CD14-positive monocyte (primary cell): ENCODE results near the gene MYO1E. TPM values are rescaled to one million over a fixed set of nuclear protein-coding genes. Genes with fewer than 3 reads are reported as not detected.

Source experiments
- DNase-seq, 3 donors: peaks; one replicate each; pipeline ENCODE4 v3.0.0-alpha.2; 2011 to 2022
- H2AFZ ChIP-seq: 2 replicates; pipeline ENCODE4 v1.6.0; 2012; ENCODE audit warnings: mild to moderate bottlenecking, low read depth, low read length, inconsistent platforms; ENCODE audit not compliant: insufficient read depth, poor library complexity, severe bottlenecking
- H3K27ac ChIP-seq, 2 donors: 1 replicate in 1 of 2; 2 replicates in 1 of 2; pipeline ENCODE4 v1.5.1; 2012 to 2013; ENCODE audit warnings: low read length in 2 of 2, control low read depth in 1 of 2, inconsistent platforms in 1 of 2, low read depth in 1 of 2, mild to moderate bottlenecking in 1 of 2
- H3K27me3 ChIP-seq, 2 donors: one replicate each; pipeline versions ENCODE4 v1.6.0 to v1.6.1; 2011 to 2013; ENCODE audit warnings: low read length in 2 of 2; ENCODE audit not compliant: control insufficient read depth in 2 of 2, insufficient read depth in 2 of 2
- H3K36me3 ChIP-seq, 2 donors: replicated peaks in 1 of 2; 1 replicate in 1 of 2; 2 replicates in 1 of 2; pipeline versions ENCODE4 v1.5.1 to v1.6.1; 2012 to 2013; ENCODE audit warnings: low read length in 2 of 2, control low read depth in 1 of 2, inconsistent platforms in 1 of 2, mild to moderate bottlenecking in 1 of 2; ENCODE audit not compliant: insufficient read depth in 2 of 2, control insufficient read depth in 1 of 2
- H3K4me1 ChIP-seq, 2 donors: 1 replicate in 1 of 2; 2 replicates in 1 of 2; pipeline versions ENCODE4 v1.5.1 to v1.6.1; 2012 to 2013; ENCODE audit warnings: low read length in 2 of 2, control low read depth in 1 of 2, inconsistent platforms in 1 of 2, mild to moderate bottlenecking in 1 of 2, moderate library complexity in 1 of 2; ENCODE audit not compliant: insufficient read depth in 2 of 2, control insufficient read depth in 1 of 2
- H3K4me2 ChIP-seq: replicated peaks from 2 replicates; pipeline ENCODE3; 2012; ENCODE audit warnings: low read length, moderate library complexity, mild to moderate bottlenecking; ENCODE audit not compliant: poor library complexity, severe bottlenecking; ENCODE audit errors: extremely low read depth
- H3K4me3 ChIP-seq, 3 experiments: fragments of 200-600 bp in 1 of 3; sonication (generic) in 1 of 3; replicated peaks in 1 of 3; 1 replicate in 2 of 3; 2 replicates in 1 of 3; pipeline ENCODE4 v1.5.1; 2011 to 2013; ENCODE audit warnings: low read length in 3 of 3, mild to moderate bottlenecking in 3 of 3, control low read depth in 2 of 3, low read depth in 2 of 3, inconsistent platforms in 1 of 3, moderate library complexity in 1 of 3
- H3K79me2 ChIP-seq: 2 replicates; pipeline ENCODE4 v1.6.0; 2012; ENCODE audit warnings: mild to moderate bottlenecking, control low read depth, inconsistent platforms, low read length, moderate library complexity; ENCODE audit not compliant: insufficient read depth
- H3K9ac ChIP-seq: 2 replicates; pipeline ENCODE4 v1.6.0; 2017; ENCODE audit warnings: low read length, mild to moderate bottlenecking; ENCODE audit not compliant: insufficient read depth, poor library complexity, severe bottlenecking
- H3K9me3 ChIP-seq, 2 donors: replicated peaks in 1 of 2; 1 replicate in 1 of 2; 2 replicates in 1 of 2; pipeline versions ENCODE4 v1.5.1 to v1.6.1; 2012 to 2013; ENCODE audit warnings: low read length in 2 of 2, control low read depth in 1 of 2; ENCODE audit not compliant: control insufficient read depth in 1 of 2, insufficient read depth in 1 of 2
- H4K20me1 ChIP-seq: 2 replicates; pipeline ENCODE4 v1.6.0; 2012; ENCODE audit warnings: mild to moderate bottlenecking, low read length, control low read depth, moderate library complexity; ENCODE audit not compliant: insufficient read depth
- H3K27ac Mint-ChIP-seq, 7 donors: one replicate each; pipeline ENCODE4 v1.8.0; 2020; ENCODE audit warnings: mild to moderate bottlenecking in 7 of 7, mixed read lengths in 7 of 7, moderate library complexity in 6 of 7, inconsistent platforms in 2 of 7
- H3K27me3 Mint-ChIP-seq, 3 donors: one replicate each; pipeline ENCODE4 v1.8.0; 2021 to 2022; ENCODE audit warnings: low read depth in 3 of 3, mild to moderate bottlenecking in 3 of 3, mixed read lengths in 3 of 3, moderate library complexity in 3 of 3, inconsistent platforms in 1 of 3
- H3K36me3 Mint-ChIP-seq, 2 donors: one replicate each; pipeline ENCODE4 v1.8.0; 2020; ENCODE audit warnings: mixed read lengths in 2 of 2, inconsistent platforms in 1 of 2, mild to moderate bottlenecking in 1 of 2
- H3K4me1 Mint-ChIP-seq: one replicate; pipeline ENCODE4 v1.8.0; 2020; ENCODE audit warnings: mild to moderate bottlenecking, mixed read lengths
- H3K4me3 Mint-ChIP-seq, 2 donors: one replicate each; pipeline ENCODE4 v1.8.0; 2020; ENCODE audit warnings: mild to moderate bottlenecking in 2 of 2, mixed read lengths in 2 of 2, moderate library complexity in 1 of 2
- H3K9me3 Mint-ChIP-seq, 7 donors: one replicate each; pipeline ENCODE4 v1.8.0; 2020 to 2022; ENCODE audit warnings: mixed read lengths in 7 of 7, mild to moderate bottlenecking in 6 of 7, moderate library complexity in 6 of 7, inconsistent platforms in 2 of 7
- WGBS: methylation state at CpG from one replicate; pipeline ENCODE4 v1.1.5; 2013; ENCODE audit warnings: missing lambda C conversion rate; ENCODE audit not compliant: insufficient coverage; 5-methylcytosine and 5-hydroxymethylcytosine counted together
- intact Hi-C, 2 donors: fragments of 100-400 bp; cut with micrococcal nuclease; formaldehyde crosslinking; loops; one replicate each; pipeline versions ENCODE4 v1.15.0 to v1.15.1; 2023
- polyA plus RNA-seq, 3 donors: library from polyadenylated mRNA; depleted of rRNA in 1 of 3; unstranded in 2 of 3; stranded (reverse) in 1 of 3; fragments of 300-500 nt in 2 of 3; fragments of >200 nt in 1 of 3; fragmentation: Illumina TruSeq in 2 of 3; gene quantifications; 1 replicate in 2 of 3; 2 replicates in 1 of 3; pipeline ENCODE4 v1.2.3, GENCODE V29; 2012 to 2021
- TF ChIP-seq, protein P1 (sequence below): fragments of 200-600 bp; IDR thresholded peaks from one replicate; pipeline ENCODE4 v1.8.0; 2022; ENCODE audit warnings: antibody characterized with exemption, mild to moderate bottlenecking

MYO1E gene
- polyA plus RNA-seq, 3 donors: 5.5 to 16.2 (median 6.2) TPM

DNA sequence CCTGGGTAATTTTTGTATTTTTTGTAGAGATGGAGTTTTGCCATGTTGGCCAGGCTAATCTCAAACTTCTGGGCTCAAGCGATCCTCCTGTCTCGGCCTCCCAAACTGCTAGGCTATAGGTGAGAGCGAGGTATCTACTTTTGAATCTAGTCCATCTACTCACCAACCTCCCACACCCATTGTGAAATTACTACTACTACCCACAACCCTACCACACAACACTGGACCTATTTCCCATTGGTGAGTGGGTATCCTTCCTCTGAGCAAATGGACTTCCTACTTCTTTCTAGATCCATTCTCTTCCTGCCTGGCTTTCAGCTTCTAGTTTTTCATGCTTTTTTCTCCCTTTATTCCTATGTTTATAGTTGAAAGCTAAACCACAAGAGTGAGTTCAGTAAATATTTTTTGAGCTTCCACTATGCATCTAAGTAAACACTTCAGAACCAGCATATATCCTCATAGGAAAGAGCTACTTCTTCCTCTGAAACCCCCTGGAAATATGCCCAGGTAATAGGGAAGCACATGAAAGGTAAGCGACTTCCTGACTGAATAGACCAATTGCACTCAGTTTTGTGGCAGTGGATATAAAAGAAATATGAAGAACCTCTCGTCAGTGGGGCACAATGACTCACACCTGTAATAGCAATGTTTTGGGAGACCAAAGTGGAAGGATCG is 39.1 kb downstream of the MYO1E start:
- Mint-ChIP-seq H3K27me3 (peaks cover 0 to 2% (median 1%) of the 10 kb centered on the region in 3 donors), H3K4me3 (no peak overlapping the region), H3K9me3 (no peaks in the 10 kb centered on the region), H3K36me3 (no peaks in the 10 kb centered on the region), H3K27ac (no peak overlapping the region), H3K4me1 (peaks cover 19% of the 10 kb centered on the region)
- no peak overlapping the region for H3K4me3 ChIP-seq
- H3K9me3 ChIP-seq: no peaks in the 10 kb centered on the region
- H3K36me3 ChIP-seq: no peaks in the 10 kb centered on the region
- intact Hi-C loops: no loop called here
- H3K4me1 ChIP-seq: peaks cover 9 to 17% of the 10 kb centered on the region in 2 donors
- H3K9ac ChIP-seq: no peak overlapping the region
- no peaks in the 10 kb centered on the region for H3K27me3 ChIP-seq
- no peak overlapping the region for H2AFZ ChIP-seq
- H4K20me1 ChIP-seq: peaks cover 23% of the 10 kb centered on the region
- TF ChIP-seq, protein P1, sequence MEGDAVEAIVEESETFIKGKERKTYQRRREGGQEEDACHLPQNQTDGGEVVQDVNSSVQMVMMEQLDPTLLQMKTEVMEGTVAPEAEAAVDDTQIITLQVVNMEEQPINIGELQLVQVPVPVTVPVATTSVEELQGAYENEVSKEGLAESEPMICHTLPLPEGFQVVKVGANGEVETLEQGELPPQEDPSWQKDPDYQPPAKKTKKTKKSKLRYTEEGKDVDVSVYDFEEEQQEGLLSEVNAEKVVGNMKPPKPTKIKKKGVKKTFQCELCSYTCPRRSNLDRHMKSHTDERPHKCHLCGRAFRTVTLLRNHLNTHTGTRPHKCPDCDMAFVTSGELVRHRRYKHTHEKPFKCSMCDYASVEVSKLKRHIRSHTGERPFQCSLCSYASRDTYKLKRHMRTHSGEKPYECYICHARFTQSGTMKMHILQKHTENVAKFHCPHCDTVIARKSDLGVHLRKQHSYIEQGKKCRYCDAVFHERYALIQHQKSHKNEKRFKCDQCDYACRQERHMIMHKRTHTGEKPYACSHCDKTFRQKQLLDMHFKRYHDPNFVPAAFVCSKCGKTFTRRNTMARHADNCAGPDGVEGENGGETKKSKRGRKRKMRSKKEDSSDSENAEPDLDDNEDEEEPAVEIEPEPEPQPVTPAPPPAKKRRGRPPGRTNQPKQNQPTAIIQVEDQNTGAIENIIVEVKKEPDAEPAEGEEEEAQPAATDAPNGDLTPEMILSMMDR: no peak
- no peaks in the 10 kb centered on the region for H3K79me2 ChIP-seq
- WGBS: 78% methylated on average over 3 of the region's 6 CpGs
- no peak for DNase-seq
- H3K4me2 ChIP-seq: no peak overlapping the region
- H3K27ac ChIP-seq: no peak overlapping the region

DNA sequence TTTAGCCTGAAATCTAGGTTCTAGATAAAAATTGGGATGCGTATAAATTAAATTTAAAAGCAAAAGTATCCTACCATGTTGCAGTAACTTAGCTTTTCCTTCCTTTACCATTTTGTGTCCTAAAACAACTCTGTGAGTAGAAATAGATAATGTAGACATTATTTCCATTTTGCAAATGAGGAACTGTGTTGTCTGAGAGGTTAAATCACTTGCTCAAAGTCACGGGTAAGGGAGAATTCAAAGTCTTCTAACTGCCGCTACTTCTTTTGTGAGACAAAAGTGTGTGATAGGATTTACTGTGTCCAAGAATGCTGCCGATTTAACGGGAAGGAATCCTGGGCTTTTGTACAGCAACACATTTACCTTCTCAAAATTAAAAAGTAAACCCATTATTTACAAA is 40.7 kb downstream of the MYO1E start:
- H3K9me3 ChIP-seq: no peaks in the 10 kb centered on the region
- H3K36me3 ChIP-seq: no peaks in the 10 kb centered on the region
- no peak for DNase-seq
- no peak overlapping the region for H3K27ac ChIP-seq
- no peak overlapping the region for H3K9ac ChIP-seq
- H3K4me1 Mint-ChIP-seq: peaks cover 28% of the 10 kb centered on the region
- no peak overlapping the region for H2AFZ ChIP-seq
- H3K4me3 Mint-ChIP-seq: no peak overlapping the region
- H3K27me3 ChIP-seq: no peaks in the 10 kb centered on the region
- H4K20me1 ChIP-seq: peaks cover 23% of the 10 kb centered on the region
- no peaks in the 10 kb centered on the region for H3K79me2 ChIP-seq
- peaks cover 22 to 29% of the 10 kb centered on the region in 2 donors for H3K4me1 ChIP-seq
- H3K27ac Mint-ChIP-seq: no peak overlapping the region
- WGBS: 60% methylated on average over 1 of the region's 5 CpGs
- TF ChIP-seq, protein P1: no peak
- no peak overlapping the region for H3K4me3 ChIP-seq
- H3K4me2 ChIP-seq: no peak overlapping the region
- H3K36me3 Mint-ChIP-seq: no peaks in the 10 kb centered on the region
- H3K27me3 Mint-ChIP-seq: peaks cover 0 to 1% (median 0%) of the 10 kb centered on the region in 3 donors
- intact Hi-C loops: no loop called here
- no peaks in the 10 kb centered on the region for H3K9me3 Mint-ChIP-seq
